ENCODE results near the gene CUEDC2.

CUEDC2 gene

GRCh38 chr10:102424916-102425315 is 7.5 kb downstream of the CUEDC2 start:
- no peaks in the 10 kb centered on the region for H3K27me3 ChIP-seq (ENCODE audit: insufficient read depth, low read length)
- no peak overlapping the region for H3K9ac ChIP-seq (ENCODE audit: low read length)
- H3K9me3 ChIP-seq (ENCODE audit: low read length) = no peaks in the 10 kb centered on the region
- TF ChIP-seq CTCF (IDR thresholded peaks at IDR 0.05; ENCODE audit: low read length) (no peak), EZH2 (IDR thresholded peaks at IDR 0.05; ENCODE audit: borderline replicate concordance, low read length) (no peak)
- H3F3A ChIP-seq (ENCODE audit: insufficient read depth, low read length) = no peaks in the 10 kb centered on the region
- H3K27ac ChIP-seq (ENCODE audit: low read depth, low read length, poor library complexity, severe bottlenecking) = no peak overlapping the region
- no peaks in the 10 kb centered on the region for H3K79me2 ChIP-seq (ENCODE audit: insufficient read depth, low read length)
- H3K36me3 ChIP-seq (ENCODE audit: insufficient read depth, low read length) = no peaks in the 10 kb centered on the region
- H2AFZ ChIP-seq (ENCODE audit: low read length) = no peak overlapping the region
- H3K9me2 ChIP-seq (ENCODE audit: low read depth, low read length) = no peaks in the 10 kb centered on the region
- H3K4me2 ChIP-seq (ENCODE audit: low read length) = no peak overlapping the region
- H4K20me1 ChIP-seq (ENCODE audit: insufficient read depth, low read length) = no peaks in the 10 kb centered on the region
- peaks cover 19% of the 10 kb centered on the region for H3K4me1 ChIP-seq (ENCODE audit: insufficient read depth, low read length, severe bottlenecking)
- no peak overlapping the region for H3K4me3 ChIP-seq (ENCODE audit: low read depth, low read length, poor library complexity, severe bottlenecking)

GRCh38 chr10:102424145-102424544 is 8.2 kb downstream of the CUEDC2 start:
- Histone ChIP-seq H3K9me2 (ENCODE audit: low read depth, low read length) (no peaks in the 10 kb centered on the region), H3K27ac (ENCODE audit: low read depth, low read length, poor library complexity, severe bottlenecking) (no peak overlapping the region), H3K9me3 (ENCODE audit: low read length) (no peaks in the 10 kb centered on the region), H3K4me1 (ENCODE audit: insufficient read depth, low read length, severe bottlenecking) (peaks cover 26% of the 10 kb centered on the region), H3K27me3 (ENCODE audit: insufficient read depth, low read length) (no peaks in the 10 kb centered on the region), H4K20me1 (ENCODE audit: insufficient read depth, low read length) (no peaks in the 10 kb centered on the region), H3K4me2 (ENCODE audit: low read length) (no peak overlapping the region), H3K4me3 (ENCODE audit: low read depth, low read length, poor library complexity, severe bottlenecking) (no peak overlapping the region), H3K36me3 (ENCODE audit: insufficient read depth, low read length) (no peaks in the 10 kb centered on the region), H2AFZ (ENCODE audit: low read length) (no peak overlapping the region), H3F3A (ENCODE audit: insufficient read depth, low read length) (no peaks in the 10 kb centered on the region), H3K79me2 (ENCODE audit: insufficient read depth, low read length) (no peaks in the 10 kb centered on the region), H3K9ac (ENCODE audit: low read length) (no peak overlapping the region)
- TF ChIP-seq EZH2 (IDR thresholded peaks at IDR 0.05; ENCODE audit: borderline replicate concordance, low read length) (no peak), CTCF (IDR thresholded peaks at IDR 0.05; ENCODE audit: low read length) (no peak)

GRCh38 chr10:102423372-102423968 is 8.9 kb downstream of the CUEDC2 start:
- peaks cover 28% of the 10 kb centered on the region for H3K4me1 ChIP-seq (ENCODE audit: insufficient read depth, low read length, severe bottlenecking)
- no peak overlapping the region for H3K9ac ChIP-seq (ENCODE audit: low read length)
- H3K36me3 ChIP-seq (ENCODE audit: insufficient read depth, low read length) = no peaks in the 10 kb centered on the region
- no peaks in the 10 kb centered on the region for H3K79me2 ChIP-seq (ENCODE audit: insufficient read depth, low read length)
- no peak overlapping the region for H3K4me2 ChIP-seq (ENCODE audit: low read length)
- TF ChIP-seq CTCF (IDR thresholded peaks at IDR 0.05; ENCODE audit: low read length) (no peak), EZH2 (IDR thresholded peaks at IDR 0.05; ENCODE audit: borderline replicate concordance, low read length) (no peak)
- no peak overlapping the region for H3K27ac ChIP-seq (ENCODE audit: low read depth, low read length, poor library complexity, severe bottlenecking)
- no peaks in the 10 kb centered on the region for H3K9me2 ChIP-seq (ENCODE audit: low read depth, low read length)
- no peaks in the 10 kb centered on the region for H3K27me3 ChIP-seq (ENCODE audit: insufficient read depth, low read length)
- no peaks in the 10 kb centered on the region for H3K9me3 ChIP-seq (ENCODE audit: low read length)
- H3F3A ChIP-seq (ENCODE audit: insufficient read depth, low read length) = no peaks in the 10 kb centered on the region
- H3K4me3 ChIP-seq (ENCODE audit: low read depth, low read length, poor library complexity, severe bottlenecking) = no peak overlapping the region
- H4K20me1 ChIP-seq (ENCODE audit: insufficient read depth, low read length) = no peaks in the 10 kb centered on the region
- H2AFZ ChIP-seq (ENCODE audit: low read length) = no peak overlapping the region
